GM21367 (cell line): ENCODE measurements around the gene ULK4.
"Not testable (repeated sequence)": the region's sequence is repeated elsewhere in the genome, so short reads cannot be mapped to it uniquely, and the experiment has no call there.

Experiments used
- ATAC-seq: cut with Tn5 transposase; IDR thresholded peaks from one replicate; pipeline ENCODE4 v1.9.1; 2021; ENCODE audit not compliant: unreplicated experiment

ULK4 gene

GRCh38 chr3:41769106-41769505, 192.8 kb downstream of the ULK4 start:
- ATAC-seq: no peak

DNA sequence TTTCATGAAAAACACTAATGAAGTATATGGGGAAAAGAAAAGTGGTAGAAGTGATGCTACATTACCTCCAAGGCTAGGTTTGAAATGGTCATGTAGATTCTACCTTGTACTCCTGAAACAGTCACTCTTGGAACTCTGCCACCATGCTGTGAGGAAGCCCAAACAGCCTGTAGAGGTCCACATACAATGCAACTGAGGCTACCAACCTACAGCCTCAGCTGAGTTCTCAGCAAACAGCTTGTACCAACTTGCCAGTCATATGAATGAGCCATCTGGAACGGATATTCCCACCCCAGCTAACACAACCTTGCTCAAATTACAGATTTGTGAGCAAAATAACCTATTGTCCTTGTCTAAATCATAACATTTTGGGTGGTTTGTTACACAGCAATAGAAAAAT, 193.5 kb downstream of the ULK4 start:
- no peak for ATAC-seq

- not testable (repeated sequence) for ATAC-seq
Measured at GRCh38 chr3:41762867-41763266, 199.0 kb downstream of the ULK4 start.

DNA sequence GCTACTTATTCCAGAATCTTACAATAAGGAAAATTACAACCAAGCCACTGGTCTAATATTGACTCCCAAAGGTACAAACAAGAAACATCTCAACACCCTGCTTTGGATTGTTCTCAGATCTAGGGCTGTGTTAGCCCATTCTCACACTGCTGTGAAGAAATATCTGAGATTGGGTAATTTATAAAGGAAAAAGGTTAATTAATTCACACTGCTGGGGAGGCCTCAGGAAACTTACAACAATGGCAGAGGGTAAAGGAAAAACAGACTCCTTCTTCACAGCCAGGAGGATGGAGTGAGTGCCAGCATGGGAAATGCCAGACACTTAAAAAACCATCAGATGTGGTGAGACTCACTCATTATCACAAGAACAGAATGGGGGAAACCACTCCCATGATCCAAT, 208.3 kb downstream of the ULK4 start:
- no peak for ATAC-seq

DNA sequence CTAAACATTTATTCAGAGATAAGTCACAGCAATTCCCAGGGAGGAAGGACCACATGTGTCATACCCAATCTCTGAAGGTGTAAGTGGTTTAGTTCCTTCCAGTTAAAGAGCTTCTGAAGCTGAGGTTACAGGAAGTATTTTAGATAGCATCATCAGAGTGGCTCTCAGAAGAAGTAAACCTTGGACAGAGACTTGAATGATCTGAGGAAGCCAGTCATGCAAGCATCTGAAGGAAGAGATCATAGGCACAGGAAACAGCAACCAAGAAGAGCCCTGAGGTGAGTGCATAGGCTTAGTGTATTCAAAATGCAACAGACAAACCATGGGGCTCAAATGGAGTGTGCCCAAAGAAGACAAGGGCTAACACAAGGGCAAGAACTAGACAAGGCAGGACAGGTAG, 210.3 kb downstream of the ULK4 start:
- no peak for ATAC-seq

DNA sequence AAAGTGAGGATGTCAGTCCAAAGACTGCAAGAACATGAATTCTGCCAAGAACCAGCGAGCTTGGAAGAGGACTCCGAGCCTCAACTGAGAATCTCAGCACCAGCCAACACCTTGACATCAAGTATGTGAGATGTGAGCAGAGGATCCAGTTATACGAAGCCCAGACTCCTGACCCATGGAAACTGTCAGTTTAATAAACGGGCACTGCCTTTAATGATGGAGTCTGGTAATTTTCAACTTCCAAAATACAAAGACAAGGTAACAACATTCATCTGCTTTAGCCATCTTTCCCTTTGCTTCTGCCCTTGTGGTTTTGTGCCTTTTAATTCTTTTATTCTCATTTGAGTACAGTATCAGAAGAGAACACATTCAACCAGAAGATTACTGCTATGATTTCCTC, 211.9 kb downstream of the ULK4 start:
- no peak for ATAC-seq

DNA sequence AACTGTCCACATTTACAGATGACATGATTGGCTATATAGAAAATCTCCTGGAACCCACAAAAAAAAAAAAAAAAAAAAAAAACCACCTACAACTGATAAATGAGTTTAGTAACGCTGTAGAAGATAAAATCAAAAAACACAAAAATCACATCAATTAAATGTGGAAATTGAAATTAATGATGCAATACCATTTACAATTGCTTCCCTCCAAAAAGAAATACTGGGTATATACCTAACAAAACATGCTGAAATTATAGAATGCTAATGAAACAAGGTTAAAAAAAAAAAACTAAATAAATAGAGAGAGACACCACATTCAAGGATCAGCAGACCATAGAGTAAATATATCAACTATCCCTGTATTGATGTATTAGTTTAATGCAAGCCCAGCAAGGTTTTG, 215.7 kb downstream of the ULK4 start:
- ATAC-seq: no peak

DNA sequence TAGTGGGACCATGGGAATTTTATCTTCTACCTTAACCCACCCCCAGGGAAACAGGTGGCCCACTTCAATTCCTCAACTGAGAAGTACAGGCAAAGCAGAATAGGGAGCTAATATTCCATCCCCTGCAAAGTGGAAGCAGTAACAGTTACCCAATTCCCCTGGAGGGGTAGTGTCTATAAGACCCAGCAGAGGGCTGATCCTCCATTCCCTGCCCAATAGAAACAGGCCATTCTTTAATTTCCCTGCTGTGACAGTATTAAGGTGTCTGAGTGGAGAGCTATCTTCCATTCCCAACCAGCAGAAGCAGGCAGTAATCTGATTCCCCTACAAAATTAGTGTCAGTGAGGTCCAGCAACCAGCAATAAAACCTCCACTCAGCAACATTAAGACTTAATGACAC, 219.8 kb downstream of the ULK4 start:
- no peak for ATAC-seq

DNA sequence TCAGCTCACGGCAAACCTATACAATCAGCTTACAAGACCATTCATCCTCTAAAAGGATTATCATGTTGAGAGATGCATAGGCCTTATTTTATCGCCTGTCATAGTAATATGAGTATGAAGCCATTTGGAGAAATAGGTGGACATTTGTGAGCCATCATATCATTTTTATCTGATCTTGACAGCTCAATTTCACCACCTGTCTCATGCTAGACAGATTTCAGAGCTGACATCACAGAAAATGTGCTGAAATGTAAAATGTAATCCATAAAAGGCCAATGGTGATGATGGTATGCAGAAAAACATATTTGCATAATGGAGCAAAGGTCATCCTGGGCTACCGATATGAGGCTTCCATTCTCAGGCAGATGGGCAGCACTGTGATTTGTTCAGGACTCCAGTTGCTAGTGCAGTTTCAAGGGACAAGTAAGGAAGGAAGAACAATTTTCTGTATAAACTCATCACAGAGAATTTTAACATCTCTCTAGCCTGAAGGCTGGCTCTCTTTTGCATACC, 221.5 kb downstream of the ULK4 start:
- no peak for ATAC-seq

DNA sequence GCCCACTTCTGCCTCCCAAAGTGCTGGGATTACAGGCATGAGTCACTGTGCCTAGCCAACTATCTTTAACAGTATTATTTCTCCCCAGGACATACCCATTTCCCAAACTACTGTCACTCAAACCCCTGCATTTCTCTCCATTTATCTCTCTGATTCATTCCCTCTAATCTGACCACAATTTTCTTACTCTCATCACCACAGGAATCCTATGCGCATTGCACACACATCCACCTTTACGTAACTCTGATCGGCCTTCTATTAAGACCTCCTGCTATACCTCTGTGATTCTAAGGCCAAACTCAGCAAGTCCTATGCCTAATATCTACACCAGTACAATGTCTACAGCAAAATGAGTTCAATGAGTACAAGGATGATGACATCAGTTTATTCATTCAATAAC, 235.0 kb downstream of the ULK4 start:
- no peak for ATAC-seq

- no peak for ATAC-seq
Measured at GRCh38 chr3:41717641-41718040, 244.3 kb downstream of the ULK4 start.

DNA sequence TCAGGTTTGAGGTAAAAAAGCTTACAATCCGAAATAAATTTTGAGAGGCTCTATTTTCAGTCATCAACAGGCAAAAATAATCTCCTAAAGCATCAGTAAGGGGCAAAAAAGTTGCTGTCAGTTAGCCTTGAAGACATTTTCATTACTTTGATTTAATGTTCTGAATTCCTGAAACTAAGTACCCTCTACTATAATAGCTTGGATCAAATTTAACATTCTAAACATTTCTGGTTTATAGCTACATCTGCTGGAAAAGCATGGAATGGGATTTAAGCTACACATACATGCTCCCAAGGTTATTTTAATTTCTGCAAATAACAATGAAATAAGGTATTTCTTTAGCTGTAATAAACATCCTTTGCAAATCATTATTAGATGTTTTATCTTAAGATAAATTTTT, 245.4 kb downstream of the ULK4 start:
- no peak for ATAC-seq

GRCh38 chr3:41715376-41715775, 246.5 kb downstream of the ULK4 start:
- ATAC-seq: no peak

- no peak for ATAC-seq
Measured at GRCh38 chr3:41711651-41712050, 250.3 kb downstream of the ULK4 start.

GRCh38 chr3:41710646-41711388, 251.1 kb downstream of the ULK4 start:
- no peak for ATAC-seq

- ATAC-seq: not testable (repeated sequence)
Measured at GRCh38 chr3:41709213-41709612, 252.7 kb downstream of the ULK4 start.

DNA sequence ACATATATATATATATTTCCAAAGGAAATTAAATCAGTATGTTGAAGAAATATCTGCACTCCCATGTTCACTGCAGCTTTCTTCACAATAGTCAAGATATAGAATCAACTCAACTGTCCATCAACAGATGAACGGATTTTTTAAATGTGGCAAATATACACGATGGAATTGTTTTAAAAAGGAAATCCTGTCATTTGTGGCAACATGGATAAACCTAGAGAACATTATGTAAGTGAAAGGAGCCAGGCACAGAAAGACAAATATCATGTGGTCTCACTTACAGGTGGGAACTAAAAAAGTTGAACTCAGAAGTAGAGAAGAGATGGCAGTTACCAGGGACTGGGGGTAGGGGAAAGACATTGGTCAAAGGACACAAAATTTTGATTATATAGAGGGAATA, 253.7 kb downstream of the ULK4 start:
- no peak for ATAC-seq

DNA sequence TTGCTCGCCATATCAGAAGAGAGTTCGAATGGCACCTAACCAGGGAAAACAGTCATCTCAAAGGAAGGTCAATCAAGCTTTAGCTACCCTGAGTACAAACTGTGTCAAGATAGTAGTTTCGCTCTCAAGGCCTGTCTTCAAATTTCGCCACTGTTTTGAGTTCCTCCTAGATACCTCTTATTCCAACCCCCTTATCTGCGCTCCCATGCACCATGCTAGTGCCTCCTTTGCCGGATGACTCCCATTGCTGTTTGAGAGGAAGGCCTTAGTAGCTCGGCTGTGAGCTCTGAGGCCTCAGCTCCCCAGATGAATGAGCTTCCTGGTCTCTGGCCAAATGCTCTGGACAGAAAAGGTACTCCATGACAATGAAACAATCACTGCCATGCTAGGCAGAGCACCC, 256.0 kb downstream of the ULK4 start:
- ATAC-seq: no peak

DNA sequence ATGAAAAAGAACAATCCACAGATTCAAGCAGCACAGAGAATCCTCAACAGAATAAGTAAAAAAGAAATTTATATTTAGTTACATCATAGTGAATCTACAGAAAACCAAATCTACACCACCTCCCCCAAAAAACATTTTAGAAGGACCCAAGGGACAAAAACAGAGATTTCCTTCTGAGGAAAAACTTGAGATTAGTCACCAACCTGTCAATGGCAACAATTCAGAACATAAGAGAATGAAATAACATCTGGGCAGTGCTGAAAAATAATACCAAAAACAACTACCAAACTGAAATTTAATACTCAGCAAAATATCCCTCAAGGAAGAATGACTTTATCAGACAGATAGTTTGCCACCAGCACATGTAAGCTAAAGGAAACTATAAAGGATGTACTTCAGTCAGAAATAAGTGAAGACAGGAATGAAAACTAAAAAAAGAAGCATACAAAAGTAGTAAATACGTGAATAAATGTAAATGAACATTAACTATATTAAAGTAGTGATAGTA, 260.7 kb downstream of the ULK4 start:
- ATAC-seq: no peak

- no peak for ATAC-seq
Measured at GRCh38 chr3:41700155-41700554, 261.7 kb downstream of the ULK4 start.

DNA sequence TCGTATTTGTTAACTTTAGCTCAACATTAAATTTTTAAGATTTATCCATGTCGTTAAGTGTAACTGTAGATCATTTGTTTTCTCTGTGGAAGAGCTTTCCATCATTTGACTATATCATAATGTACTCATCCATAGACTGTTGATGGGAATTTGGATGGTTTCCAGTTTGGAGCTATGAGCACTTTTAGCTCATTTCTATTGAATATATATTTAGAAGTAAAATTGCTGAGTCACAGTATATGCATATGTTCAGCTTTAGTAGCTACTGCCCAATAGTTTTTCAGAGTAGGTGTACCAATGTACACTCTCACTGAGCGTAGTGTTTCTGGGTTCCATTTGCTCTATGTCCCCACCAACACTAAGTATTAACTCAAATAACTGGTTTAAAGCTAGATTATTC, 263.0 kb downstream of the ULK4 start:
- ATAC-seq: no peak

GRCh38 chr3:41697702-41698101, 264.2 kb downstream of the ULK4 start:
- no peak for ATAC-seq

GRCh38 chr3:41695806-41696205, 266.1 kb downstream of the ULK4 start:
- not testable (repeated sequence) for ATAC-seq
